ENCODE measurements around the gene TRAPPC5. TPM values are rescaled to one million over a fixed set of nuclear protein-coding genes. Genes with fewer than 3 reads are reported as not detected.

The TRAPPC5 gene
- total and polyA plus RNA-seq, 2 experiments from 2014 or later, result 78.3 to 252 TPM

DNA sequence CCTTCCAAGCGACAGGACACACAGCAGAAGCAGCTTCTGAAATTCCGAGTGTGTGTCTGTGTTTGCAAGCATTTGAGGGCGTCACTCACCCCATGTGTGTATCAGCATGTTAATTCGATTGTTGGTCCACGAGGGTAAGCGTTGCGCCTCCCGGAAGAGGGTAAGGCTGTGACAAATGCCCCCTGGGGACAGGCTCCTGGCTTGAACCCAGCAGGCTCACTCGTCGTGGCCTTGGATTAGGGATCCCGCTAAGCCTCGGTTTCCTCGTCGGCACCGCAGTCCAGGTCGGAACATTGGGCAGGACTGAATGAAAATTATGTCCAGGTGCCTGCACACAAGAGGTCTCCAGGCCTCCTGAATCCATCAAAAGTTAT is 44.3 kb upstream of the TRAPPC5 start:
- Histone ChIP-seq H3K27ac (ENCODE audit: low read depth) (no peak overlapping the region), H3K79me2 (replicated peaks; ENCODE audit: insufficient read depth) (no peaks in the 10 kb centered on the region), H3K4me3 (peak overlapping the region; percentile 81; the same call in 1 of the 2 replicates), H3K27me3 (ENCODE audit: insufficient read depth) (peaks cover 24% of the 10 kb centered on the region), H3F3A (replicated peaks; ENCODE audit: low read depth) (peaks cover 9% of the 10 kb centered on the region), H3K4me2 (peak overlapping the region; percentile 72), H3K9me2 (ENCODE audit: insufficient read depth) (no peaks in the 10 kb centered on the region), H2AFZ (peak overlapping the region; percentile 90; the same call in 1 of the 2 replicates), H3K36me3 (ENCODE audit: insufficient read depth) (no peaks in the 10 kb centered on the region), H3K4me1 (ENCODE audit: insufficient read depth) (no peaks in the 10 kb centered on the region), H4K20me1 (replicated peaks; ENCODE audit: insufficient read depth) (no peaks in the 10 kb centered on the region; the same call in 1 of the 2 replicates)
- ATAC-seq (no peak), DNase-seq (ENCODE audit: low spot score) (no peak)
- Mint-ChIP-seq H3K9me3 (no peaks in the 10 kb centered on the region; the same call in 2 of the 3 replicates), H3K27me3 (ENCODE audit: insufficient read depth, low read depth, poor library complexity) (peaks cover 22% of the 10 kb centered on the region), H3K36me3 (ENCODE audit: low read depth) (no peaks in the 10 kb centered on the region), H3K4me3 (peak overlapping the region; percentile 75), H3K4me1 (no peaks in the 10 kb centered on the region; the same call in 2 of the 3 replicates), H3K27ac (no peak overlapping the region)
- TF ChIP-seq ZNF114 (CRISPR knock-in tag; IDR thresholded peaks at IDR 0.05) (no peak), JUNB (IDR thresholded peaks at IDR 0.05; ENCODE audit: unreplicated experiment) (no peak), CREB1 (CRISPR knock-in tag; IDR thresholded peaks at IDR 0.05; ENCODE audit: low read depth) (no peak), STAT1 (IDR thresholded peaks at IDR 0.05; ENCODE audit: unreplicated experiment) (no peak), ZNF331 (CRISPR knock-in tag; IDR thresholded peaks at IDR 0.05; ENCODE audit: low read depth) (no peak), POLR2AphosphoS5 (IDR thresholded peaks at IDR 0.05; ENCODE audit: low read depth) (no peak), EZH2phosphoT487 (IDR thresholded peaks at IDR 0.05; ENCODE audit: unreplicated experiment) (no peak), EZH2 (IDR thresholded peaks at IDR 0.05; ENCODE audit: low read depth, unreplicated experiment) (no peak), NANOG (IDR thresholded peaks at IDR 0.05; ENCODE audit: borderline replicate concordance) (no peak)
- TF ChIP-seq, protein P1, sequence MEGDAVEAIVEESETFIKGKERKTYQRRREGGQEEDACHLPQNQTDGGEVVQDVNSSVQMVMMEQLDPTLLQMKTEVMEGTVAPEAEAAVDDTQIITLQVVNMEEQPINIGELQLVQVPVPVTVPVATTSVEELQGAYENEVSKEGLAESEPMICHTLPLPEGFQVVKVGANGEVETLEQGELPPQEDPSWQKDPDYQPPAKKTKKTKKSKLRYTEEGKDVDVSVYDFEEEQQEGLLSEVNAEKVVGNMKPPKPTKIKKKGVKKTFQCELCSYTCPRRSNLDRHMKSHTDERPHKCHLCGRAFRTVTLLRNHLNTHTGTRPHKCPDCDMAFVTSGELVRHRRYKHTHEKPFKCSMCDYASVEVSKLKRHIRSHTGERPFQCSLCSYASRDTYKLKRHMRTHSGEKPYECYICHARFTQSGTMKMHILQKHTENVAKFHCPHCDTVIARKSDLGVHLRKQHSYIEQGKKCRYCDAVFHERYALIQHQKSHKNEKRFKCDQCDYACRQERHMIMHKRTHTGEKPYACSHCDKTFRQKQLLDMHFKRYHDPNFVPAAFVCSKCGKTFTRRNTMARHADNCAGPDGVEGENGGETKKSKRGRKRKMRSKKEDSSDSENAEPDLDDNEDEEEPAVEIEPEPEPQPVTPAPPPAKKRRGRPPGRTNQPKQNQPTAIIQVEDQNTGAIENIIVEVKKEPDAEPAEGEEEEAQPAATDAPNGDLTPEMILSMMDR (conservative IDR thresholded peaks at IDR 0.05; ENCODE audit: low read depth in 2 of 2), result no peak
- TF ChIP-seq, protein P2, sequence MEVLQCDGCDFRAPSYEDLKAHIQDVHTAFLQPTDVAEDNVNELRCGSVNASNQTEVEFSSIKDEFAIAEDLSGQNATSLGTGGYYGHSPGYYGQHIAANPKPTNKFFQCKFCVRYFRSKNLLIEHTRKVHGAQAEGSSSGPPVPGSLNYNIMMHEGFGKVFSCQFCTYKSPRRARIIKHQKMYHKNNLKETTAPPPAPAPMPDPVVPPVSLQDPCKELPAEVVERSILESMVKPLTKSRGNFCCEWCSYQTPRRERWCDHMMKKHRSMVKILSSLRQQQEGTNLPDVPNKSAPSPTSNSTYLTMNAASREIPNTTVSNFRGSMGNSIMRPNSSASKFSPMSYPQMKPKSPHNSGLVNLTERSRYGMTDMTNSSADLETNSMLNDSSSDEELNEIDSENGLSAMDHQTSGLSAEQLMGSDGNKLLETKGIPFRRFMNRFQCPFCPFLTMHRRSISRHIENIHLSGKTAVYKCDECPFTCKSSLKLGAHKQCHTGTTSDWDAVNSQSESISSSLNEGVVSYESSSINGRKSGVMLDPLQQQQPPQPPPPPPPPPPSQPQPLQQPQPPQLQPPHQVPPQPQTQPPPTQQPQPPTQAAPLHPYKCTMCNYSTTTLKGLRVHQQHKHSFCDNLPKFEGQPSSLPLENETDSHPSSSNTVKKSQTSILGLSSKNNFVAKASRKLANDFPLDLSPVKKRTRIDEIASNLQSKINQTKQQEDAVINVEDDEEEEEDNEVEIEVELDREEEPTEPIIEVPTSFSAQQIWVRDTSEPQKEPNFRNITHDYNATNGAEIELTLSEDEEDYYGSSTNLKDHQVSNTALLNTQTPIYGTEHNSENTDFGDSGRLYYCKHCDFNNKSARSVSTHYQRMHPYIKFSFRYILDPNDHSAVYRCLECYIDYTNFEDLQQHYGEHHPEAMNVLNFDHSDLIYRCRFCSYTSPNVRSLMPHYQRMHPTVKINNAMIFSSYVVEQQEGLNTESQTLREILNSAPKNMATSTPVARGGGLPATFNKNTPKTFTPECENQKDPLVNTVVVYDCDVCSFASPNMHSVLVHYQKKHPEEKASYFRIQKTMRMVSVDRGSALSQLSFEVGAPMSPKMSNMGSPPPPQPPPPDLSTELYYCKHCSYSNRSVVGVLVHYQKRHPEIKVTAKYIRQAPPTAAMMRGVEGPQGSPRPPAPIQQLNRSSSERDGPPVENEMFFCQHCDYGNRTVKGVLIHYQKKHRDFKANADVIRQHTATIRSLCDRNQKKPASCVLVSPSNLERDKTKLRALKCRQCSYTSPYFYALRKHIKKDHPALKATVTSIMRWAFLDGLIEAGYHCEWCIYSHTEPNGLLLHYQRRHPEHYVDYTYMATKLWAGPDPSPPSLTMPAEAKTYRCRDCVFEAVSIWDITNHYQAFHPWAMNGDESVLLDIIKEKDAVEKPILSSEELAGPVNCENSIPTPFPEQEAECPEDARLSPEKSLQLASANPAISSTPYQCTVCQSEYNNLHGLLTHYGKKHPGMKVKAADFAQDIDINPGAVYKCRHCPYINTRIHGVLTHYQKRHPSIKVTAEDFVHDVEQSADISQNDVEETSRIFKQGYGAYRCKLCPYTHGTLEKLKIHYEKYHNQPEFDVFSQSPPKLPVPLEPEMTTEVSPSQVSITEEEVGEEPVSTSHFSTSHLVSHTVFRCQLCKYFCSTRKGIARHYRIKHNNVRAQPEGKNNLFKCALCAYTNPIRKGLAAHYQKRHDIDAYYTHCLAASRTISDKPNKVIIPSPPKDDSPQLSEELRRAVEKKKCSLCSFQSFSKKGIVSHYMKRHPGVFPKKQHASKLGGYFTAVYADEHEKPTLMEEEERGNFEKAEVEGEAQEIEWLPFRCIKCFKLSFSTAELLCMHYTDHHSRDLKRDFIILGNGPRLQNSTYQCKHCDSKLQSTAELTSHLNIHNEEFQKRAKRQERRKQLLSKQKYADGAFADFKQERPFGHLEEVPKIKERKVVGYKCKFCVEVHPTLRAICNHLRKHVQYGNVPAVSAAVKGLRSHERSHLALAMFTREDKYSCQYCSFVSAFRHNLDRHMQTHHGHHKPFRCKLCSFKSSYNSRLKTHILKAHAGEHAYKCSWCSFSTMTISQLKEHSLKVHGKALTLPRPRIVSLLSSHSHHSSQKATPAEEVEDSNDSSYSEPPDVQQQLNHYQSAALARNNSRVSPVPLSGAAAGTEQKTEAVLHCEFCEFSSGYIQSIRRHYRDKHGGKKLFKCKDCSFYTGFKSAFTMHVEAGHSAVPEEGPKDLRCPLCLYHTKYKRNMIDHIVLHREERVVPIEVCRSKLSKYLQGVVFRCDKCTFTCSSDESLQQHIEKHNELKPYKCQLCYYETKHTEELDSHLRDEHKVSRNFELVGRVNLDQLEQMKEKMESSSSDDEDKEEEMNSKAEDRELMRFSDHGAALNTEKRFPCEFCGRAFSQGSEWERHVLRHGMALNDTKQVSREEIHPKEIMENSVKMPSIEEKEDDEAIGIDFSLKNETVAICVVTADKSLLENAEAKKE (CRISPR knock-in tag; IDR thresholded peaks at IDR 0.05), result no peak
- TF ChIP-seq, protein P3, sequence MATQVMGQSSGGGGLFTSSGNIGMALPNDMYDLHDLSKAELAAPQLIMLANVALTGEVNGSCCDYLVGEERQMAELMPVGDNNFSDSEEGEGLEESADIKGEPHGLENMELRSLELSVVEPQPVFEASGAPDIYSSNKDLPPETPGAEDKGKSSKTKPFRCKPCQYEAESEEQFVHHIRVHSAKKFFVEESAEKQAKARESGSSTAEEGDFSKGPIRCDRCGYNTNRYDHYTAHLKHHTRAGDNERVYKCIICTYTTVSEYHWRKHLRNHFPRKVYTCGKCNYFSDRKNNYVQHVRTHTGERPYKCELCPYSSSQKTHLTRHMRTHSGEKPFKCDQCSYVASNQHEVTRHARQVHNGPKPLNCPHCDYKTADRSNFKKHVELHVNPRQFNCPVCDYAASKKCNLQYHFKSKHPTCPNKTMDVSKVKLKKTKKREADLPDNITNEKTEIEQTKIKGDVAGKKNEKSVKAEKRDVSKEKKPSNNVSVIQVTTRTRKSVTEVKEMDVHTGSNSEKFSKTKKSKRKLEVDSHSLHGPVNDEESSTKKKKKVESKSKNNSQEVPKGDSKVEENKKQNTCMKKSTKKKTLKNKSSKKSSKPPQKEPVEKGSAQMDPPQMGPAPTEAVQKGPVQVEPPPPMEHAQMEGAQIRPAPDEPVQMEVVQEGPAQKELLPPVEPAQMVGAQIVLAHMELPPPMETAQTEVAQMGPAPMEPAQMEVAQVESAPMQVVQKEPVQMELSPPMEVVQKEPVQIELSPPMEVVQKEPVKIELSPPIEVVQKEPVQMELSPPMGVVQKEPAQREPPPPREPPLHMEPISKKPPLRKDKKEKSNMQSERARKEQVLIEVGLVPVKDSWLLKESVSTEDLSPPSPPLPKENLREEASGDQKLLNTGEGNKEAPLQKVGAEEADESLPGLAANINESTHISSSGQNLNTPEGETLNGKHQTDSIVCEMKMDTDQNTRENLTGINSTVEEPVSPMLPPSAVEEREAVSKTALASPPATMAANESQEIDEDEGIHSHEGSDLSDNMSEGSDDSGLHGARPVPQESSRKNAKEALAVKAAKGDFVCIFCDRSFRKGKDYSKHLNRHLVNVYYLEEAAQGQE (IDR thresholded peaks at IDR 0.05; ENCODE audit: unreplicated experiment), result no peak
- TF ChIP-seq, protein P4, sequence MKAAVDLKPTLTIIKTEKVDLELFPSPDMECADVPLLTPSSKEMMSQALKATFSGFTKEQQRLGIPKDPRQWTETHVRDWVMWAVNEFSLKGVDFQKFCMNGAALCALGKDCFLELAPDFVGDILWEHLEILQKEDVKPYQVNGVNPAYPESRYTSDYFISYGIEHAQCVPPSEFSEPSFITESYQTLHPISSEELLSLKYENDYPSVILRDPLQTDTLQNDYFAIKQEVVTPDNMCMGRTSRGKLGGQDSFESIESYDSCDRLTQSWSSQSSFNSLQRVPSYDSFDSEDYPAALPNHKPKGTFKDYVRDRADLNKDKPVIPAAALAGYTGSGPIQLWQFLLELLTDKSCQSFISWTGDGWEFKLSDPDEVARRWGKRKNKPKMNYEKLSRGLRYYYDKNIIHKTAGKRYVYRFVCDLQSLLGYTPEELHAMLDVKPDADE (IDR thresholded peaks at IDR 0.05), result no peak
